H1 (cell line): ENCODE results near the gene AFF2. TPM values are rescaled to one million over a fixed set of nuclear protein-coding genes. Genes with fewer than 3 reads are reported as not detected.

Source experiments
- CTCF ChIA-PET: fragments of 300-600 bp; sonication (Branson Sonifier 250); formaldehyde crosslinking; loops from one replicate; lab custom pipeline; 2021; ENCODE audit not compliant: partially characterized antibody; lab: Charles Lee
- POLR2A ChIA-PET: fragments of 300-600 bp; sonication (Branson Sonifier 250); formaldehyde crosslinking; loops from one replicate; lab custom pipeline; 2021; ENCODE audit warnings: inconsistent platforms; ENCODE audit not compliant: partially characterized antibody; lab: Charles Lee
- DNase-seq, 2 experiments: peaks; one replicate each; pipeline versions ENCODE4 v3.0.0 to v3.0.0-alpha.2; 2010 to 2022; ENCODE audit warnings: low spot score in 2 of 2, low read depth in 1 of 2, mixed read lengths in 1 of 2
- FAIRE-seq: peaks from 2 replicates; lab custom pipeline; 2011; peaks lifted over from hg19 to GRCh38; lab: Jason Lieb, UNC
- H2AFZ ChIP-seq: 2 replicates; pipeline ENCODE4 v1.8.1; 2012; ENCODE audit warnings: low read length, inconsistent platforms
- H2AK5ac ChIP-seq: 2 replicates; pipeline ENCODE4 v1.6.1; 2013; ENCODE audit warnings: low read depth, low read length
- H2BK120ac ChIP-seq: replicated peaks from 2 replicates; pipeline ENCODE3; 2013; ENCODE audit warnings: low read depth, low read length, inconsistent platforms
- H2BK12ac ChIP-seq: 2 replicates; pipeline ENCODE4 v1.6.1; 2013; ENCODE audit warnings: low read depth, low read length
- H2BK15ac ChIP-seq: 2 replicates; pipeline ENCODE4 v1.6.1; 2013; ENCODE audit warnings: low read length
- H2BK20ac ChIP-seq: 2 replicates; pipeline ENCODE4 v1.6.1; 2013; ENCODE audit warnings: low read length
- H2BK5ac ChIP-seq: 2 replicates; pipeline ENCODE4 v1.6.1; 2013; ENCODE audit warnings: low read depth, low read length
- H3K14ac ChIP-seq: 2 replicates; pipeline ENCODE4 v1.6.1; 2013; ENCODE audit warnings: inconsistent platforms; ENCODE audit not compliant: insufficient read length
- H3K18ac ChIP-seq: 2 replicates; pipeline ENCODE4 v1.6.1; 2013; ENCODE audit warnings: low read length; ENCODE audit errors: extremely low read depth
- H3K23ac ChIP-seq: 2 replicates; pipeline ENCODE4 v1.6.1; 2013; ENCODE audit warnings: inconsistent platforms; ENCODE audit not compliant: insufficient read length
- H3K23me2 ChIP-seq: 2 replicates; pipeline ENCODE4 v1.6.1; 2013; ENCODE audit warnings: low read depth, low read length
- H3K27ac ChIP-seq: 2 replicates; pipeline ENCODE4 v1.6.1; 2011; ENCODE audit warnings: low read depth, low read length, inconsistent platforms
- H3K27me3 ChIP-seq, 4 experiments: replicated peaks in 1 of 4; 1 replicate in 1 of 4; 2 replicates in 3 of 4; pipeline versions ENCODE4 v1.6.1 to v1.8.1; 2011 to 2013; ENCODE audit warnings: low read length in 3 of 4, mild to moderate bottlenecking in 3 of 4, inconsistent platforms in 2 of 4, mixed read lengths in 2 of 4, moderate library complexity in 1 of 4; ENCODE audit not compliant: control insufficient read depth in 3 of 4, insufficient read depth in 3 of 4; ENCODE audit errors: extremely low read depth in 1 of 4
- H3K36me3 ChIP-seq, 4 experiments: 2 replicates each; pipeline versions ENCODE4 v1.6.1 to v1.8.1; 2011 to 2013; ENCODE audit warnings: mild to moderate bottlenecking in 4 of 4, low read length in 3 of 4, moderate library complexity in 2 of 4, control low read depth in 1 of 4, inconsistent platforms in 1 of 4; ENCODE audit not compliant: insufficient read depth in 4 of 4, control insufficient read depth in 2 of 4
- H3K4ac ChIP-seq: replicated peaks from 2 replicates; pipeline ENCODE3; 2013; ENCODE audit warnings: low read length, low read depth, mixed read lengths, inconsistent platforms; ENCODE audit not compliant: insufficient read length
- H3K4me1 ChIP-seq, 4 experiments: replicated peaks in 1 of 4; 1 replicate in 1 of 4; 2 replicates in 3 of 4; pipeline versions ENCODE4 v1.6.1 to v1.8.1; 2011 to 2013; ENCODE audit warnings: low read length in 3 of 4, inconsistent platforms in 2 of 4, mixed read lengths in 1 of 4; ENCODE audit not compliant: insufficient read depth in 4 of 4, control insufficient read depth in 3 of 4
- H3K4me2 ChIP-seq, 2 experiments: 2 replicates each; pipeline versions ENCODE4 v1.6.1 to v1.8.1; 2011 to 2013; ENCODE audit warnings: low read depth in 2 of 2, low read length in 2 of 2, control low read depth in 1 of 2, inconsistent platforms in 1 of 2, mild to moderate bottlenecking in 1 of 2; ENCODE audit not compliant: insufficient read depth in 1 of 2
- H3K4me3 ChIP-seq, 4 experiments: fragments of 200-600, 300-600 bp in 1 of 4; sonication (generic), shearing (Covaris generic), sonication (Bioruptor Twin) in 1 of 4; 2 replicates each; pipeline versions ENCODE4 v1.5.1 to v1.8.1; 2011 to 2016; ENCODE audit warnings: low read length in 4 of 4, low read depth in 3 of 4, control low read depth in 2 of 4, inconsistent platforms in 2 of 4, mild to moderate bottlenecking in 2 of 4, mixed read lengths in 1 of 4, moderate library complexity in 1 of 4; ENCODE audit not compliant: insufficient read depth in 2 of 4; ENCODE audit errors: extremely low read depth in 1 of 4
- H3K56ac ChIP-seq: replicated peaks from 2 replicates; pipeline ENCODE3; 2013; ENCODE audit warnings: low read depth, mild to moderate bottlenecking, mixed read lengths, low read length, inconsistent platforms; ENCODE audit not compliant: insufficient read length
- H3K79me1 ChIP-seq: 2 replicates; pipeline ENCODE4 v1.6.1; 2013; ENCODE audit warnings: low read depth, low read length, control low read depth
- H3K79me2 ChIP-seq, 2 experiments: 2 replicates each; pipeline versions ENCODE4 v1.6.1 to v1.8.1; 2012 to 2013; ENCODE audit warnings: low read length in 2 of 2, mild to moderate bottlenecking in 2 of 2, inconsistent platforms in 1 of 2; ENCODE audit not compliant: insufficient read depth in 2 of 2, control insufficient read depth in 1 of 2
- H3K9ac ChIP-seq, 4 experiments: replicated peaks in 1 of 4; 1 replicate in 1 of 4; 2 replicates in 3 of 4; pipeline versions ENCODE4 v1.6.1 to v1.8.1; 2011 to 2013; ENCODE audit warnings: low read depth in 3 of 4, low read length in 3 of 4, control low read depth in 2 of 4, mild to moderate bottlenecking in 2 of 4, moderate library complexity in 2 of 4, inconsistent platforms in 1 of 4; ENCODE audit errors: extremely low read depth in 1 of 4
- H3K9me3 ChIP-seq, 2 experiments: 2 replicates each; pipeline versions ENCODE4 v1.6.1 to v1.8.1; 2012 to 2013; ENCODE audit warnings: mild to moderate bottlenecking in 2 of 2, moderate library complexity in 2 of 2, control low read depth in 1 of 2, inconsistent platforms in 1 of 2, low read depth in 1 of 2, low read length in 1 of 2, mixed read lengths in 1 of 2; ENCODE audit not compliant: insufficient read depth in 2 of 2
- H4K20me1 ChIP-seq, 2 experiments: replicated peaks in 1 of 2; 2 replicates each; pipeline versions ENCODE3 to v1.8.1; 2011 to 2013; ENCODE audit warnings: inconsistent platforms in 2 of 2, low read length in 2 of 2, mild to moderate bottlenecking in 1 of 2; ENCODE audit not compliant: insufficient read depth in 2 of 2, control insufficient read depth in 1 of 2
- H4K5ac ChIP-seq: 2 replicates; pipeline ENCODE4 v1.6.1; 2013; ENCODE audit warnings: low read length, low read depth, mixed read lengths, inconsistent platforms; ENCODE audit not compliant: insufficient read length
- H4K8ac ChIP-seq: 2 replicates; pipeline ENCODE4 v1.8.0; 2013; ENCODE audit warnings: mild to moderate bottlenecking, moderate library complexity, low read length, inconsistent platforms; ENCODE audit not compliant: insufficient read depth; ENCODE audit errors: extremely low read depth
- H4K91ac ChIP-seq: replicated peaks from 2 replicates; pipeline ENCODE3; 2013; ENCODE audit warnings: low read length, mixed read lengths, inconsistent platforms; ENCODE audit not compliant: insufficient read length
- BCL11A ChIP-seq, 2 experiments: IDR thresholded peaks; one replicate each; pipeline ENCODE4 v1.6.1; 2011; ENCODE audit warnings: low read depth in 2 of 2, low read length in 2 of 2, mild to moderate bottlenecking in 2 of 2
- EGR1 ChIP-seq: IDR thresholded peaks from 2 replicates; pipeline ENCODE4 v1.6.1; 2011; ENCODE audit warnings: low read depth, low read length, borderline replicate concordance
- FOSL1 ChIP-seq: IDR thresholded peaks from 2 replicates; pipeline ENCODE4 v1.6.1; 2011; ENCODE audit warnings: mild to moderate bottlenecking, low read depth, low read length, moderate library complexity; ENCODE audit not compliant: insufficient read depth
- GTF2F1 ChIP-seq: IDR thresholded peaks from 2 replicates; pipeline ENCODE4 v1.6.1; 2012; ENCODE audit warnings: low read depth, low read length, improper control_type of control experiment, borderline replicate concordance
- NANOG ChIP-seq: IDR thresholded peaks from 2 replicates; pipeline ENCODE4 v1.6.1; 2011; ENCODE audit warnings: low read length, low read depth, mild to moderate bottlenecking, inconsistent platforms; ENCODE audit not compliant: insufficient read depth, poor library complexity, severe bottlenecking
- SIN3A ChIP-seq, 2 experiments: IDR thresholded peaks in 1 of 2; conservative IDR thresholded peaks in 1 of 2; 2 replicates each; pipeline ENCODE4 v1.6.1; 2011 to 2012; ENCODE audit warnings: low read length in 2 of 2, improper control_type of control experiment in 1 of 2, low read depth in 1 of 2, mild to moderate bottlenecking in 1 of 2
- YY1 ChIP-seq: IDR thresholded peaks from 2 replicates; pipeline ENCODE4 v1.6.1; 2011; ENCODE audit warnings: low read depth, mild to moderate bottlenecking, low read length
- WGBS, 2 experiments: shearing (Covaris generic) in 1 of 2; methylation state at CpG; one replicate each; pipeline versions ENCODE4 v1.1.6 to v1.1.7; 2013 to 2015; ENCODE audit warnings: low lambda C conversion rate in 2 of 2, mixed read lengths in 2 of 2, inconsistent platforms in 1 of 2, low coverage in 1 of 2, missing lambda C conversion rate in 1 of 2; ENCODE audit not compliant: insufficient replicate concordance in 2 of 2, insufficient coverage in 1 of 2, insufficient read length in 1 of 2; ENCODE audit errors: extremely low coverage in 1 of 2, missing lambda C conversion rate in 1 of 2; 5-methylcytosine and 5-hydroxymethylcytosine counted together
- polyA plus RNA-seq, 7 experiments: library from polyadenylated mRNA; depleted of rRNA in 3 of 7; stranded (reverse) in 5 of 7; unstranded in 2 of 7; fragments of >200 nt in 5 of 7; fragments of 200-250 nt in 2 of 7; gene quantifications; 1 replicate in 5 of 7; 2 replicates in 1 of 7; 4 replicates in 1 of 7; pipeline versions ENCODE4 v1.2.1 to v1.2.3, GENCODE V29; 2011 to 2013; ENCODE audit warnings: missing spikeins in 2 of 7, mixed read lengths in 2 of 7
- total RNA-seq: library from RNA; stranded (reverse); fragmentation: NEBNext Ultra II Directional; extraction: Animal tissue kit (Norgen Biotek cat#: 25700); gene quantifications from 2 replicates; pipeline ENCODE4 v1.2.1, GENCODE V29; 2021
- TF ChIP-seq, protein P1 (sequence below): IDR thresholded peaks from 2 replicates; pipeline ENCODE4 v1.6.1; 2012; ENCODE audit warnings: low read length, inconsistent platforms
- TF ChIP-seq, protein P2 (sequence below): IDR thresholded peaks from 2 replicates; pipeline ENCODE4 v1.6.1; 2011; ENCODE audit warnings: low read length, improper control_type of control experiment

Gene AFF2
- total and polyA plus RNA-seq, 2 of the 8 experiments (the other 6 are each of a cell fraction or from before 2014, with no cell fraction given) = 2.0 to 7.3 TPM

DNA sequence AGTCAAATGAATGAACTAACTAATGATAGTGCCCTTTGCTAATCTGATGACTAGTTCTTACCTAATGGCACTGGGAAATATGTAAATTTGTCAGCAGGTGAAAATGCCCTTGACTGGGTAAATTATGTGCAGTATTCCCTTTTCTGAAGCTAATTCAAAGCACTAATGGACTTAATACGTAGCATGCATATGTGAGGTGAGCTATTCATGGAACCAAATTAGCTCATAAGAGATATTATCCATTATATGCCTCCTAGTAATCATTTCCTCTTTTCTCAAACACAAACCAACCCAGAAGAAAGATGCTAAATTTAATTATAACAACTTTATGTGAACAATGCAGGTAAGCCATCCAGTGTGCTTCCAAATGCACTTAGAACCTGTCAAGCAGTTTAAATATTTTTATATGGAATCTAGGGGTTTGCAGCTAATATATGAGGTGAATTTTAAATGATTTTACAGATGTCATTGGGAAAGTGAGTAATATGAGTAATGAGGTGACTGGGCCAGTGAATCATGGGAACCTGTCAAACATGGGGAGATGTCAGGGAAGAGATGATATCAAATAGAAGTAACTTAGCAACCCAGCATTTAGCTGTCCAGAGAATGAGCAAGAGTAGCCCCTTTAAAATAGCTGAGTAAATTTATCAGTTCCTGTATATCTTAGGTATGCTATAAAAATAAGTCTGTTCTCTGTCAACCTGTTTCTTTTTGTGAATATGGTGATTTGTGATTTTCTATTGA is 315.0 kb downstream of the AFF2 start:
- no peak overlapping the region for H2AK5ac ChIP-seq
- WGBS, 2 experiments = 90% methylated on average over 1 of the region's 1 CpG; no CpG with 5 or more reads in 1 of the 2 experiments
- no peak overlapping the region for H3K56ac ChIP-seq
- no peak overlapping the region for H3K27ac ChIP-seq
- H3K79me2 ChIP-seq = no peaks in the 10 kb centered on the region
- no peaks in the 10 kb centered on the region for H3K36me3 ChIP-seq
- no peak overlapping the region for H4K8ac ChIP-seq
- H2BK20ac ChIP-seq = no peak overlapping the region
- H3K23ac ChIP-seq = no peak overlapping the region
- CTCF ChIA-PET = no interaction called here
- H2BK120ac ChIP-seq = no peak overlapping the region
- POLR2A ChIA-PET = no interaction called here
- DNase-seq (no peak), FAIRE-seq (no peak)
- H3K9ac ChIP-seq = no peak overlapping the region
- no peak overlapping the region for H3K4me2 ChIP-seq
- no peaks in the 10 kb centered on the region for H3K4me1 ChIP-seq
- H2BK5ac ChIP-seq = no peak overlapping the region
- no peak overlapping the region for H2BK15ac ChIP-seq
- H4K20me1 ChIP-seq = no peaks in the 10 kb centered on the region
- no peak for TF ChIP-seq SIN3A (conservative IDR thresholded peaks at IDR 0.05 in 1 of 2, IDR thresholded peaks at IDR 0.05 in 1 of 2; ENCODE audit: low read depth in 1 of 2, low read length in 2 of 2)
- no peak for TF ChIP-seq YY1
- no peak for TF ChIP-seq GTF2F1
- no peak for TF ChIP-seq NANOG
- TF ChIP-seq, protein P1, sequence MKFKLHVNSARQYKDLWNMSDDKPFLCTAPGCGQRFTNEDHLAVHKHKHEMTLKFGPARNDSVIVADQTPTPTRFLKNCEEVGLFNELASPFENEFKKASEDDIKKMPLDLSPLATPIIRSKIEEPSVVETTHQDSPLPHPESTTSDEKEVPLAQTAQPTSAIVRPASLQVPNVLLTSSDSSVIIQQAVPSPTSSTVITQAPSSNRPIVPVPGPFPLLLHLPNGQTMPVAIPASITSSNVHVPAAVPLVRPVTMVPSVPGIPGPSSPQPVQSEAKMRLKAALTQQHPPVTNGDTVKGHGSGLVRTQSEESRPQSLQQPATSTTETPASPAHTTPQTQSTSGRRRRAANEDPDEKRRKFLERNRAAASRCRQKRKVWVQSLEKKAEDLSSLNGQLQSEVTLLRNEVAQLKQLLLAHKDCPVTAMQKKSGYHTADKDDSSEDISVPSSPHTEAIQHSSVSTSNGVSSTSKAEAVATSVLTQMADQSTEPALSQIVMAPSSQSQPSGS = no peak
- TF ChIP-seq, protein P2, sequence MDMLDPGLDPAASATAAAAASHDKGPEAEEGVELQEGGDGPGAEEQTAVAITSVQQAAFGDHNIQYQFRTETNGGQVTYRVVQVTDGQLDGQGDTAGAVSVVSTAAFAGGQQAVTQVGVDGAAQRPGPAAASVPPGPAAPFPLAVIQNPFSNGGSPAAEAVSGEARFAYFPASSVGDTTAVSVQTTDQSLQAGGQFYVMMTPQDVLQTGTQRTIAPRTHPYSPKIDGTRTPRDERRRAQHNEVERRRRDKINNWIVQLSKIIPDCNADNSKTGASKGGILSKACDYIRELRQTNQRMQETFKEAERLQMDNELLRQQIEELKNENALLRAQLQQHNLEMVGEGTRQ = no peak
- TF ChIP-seq EGR1 = no peak
- no peak for TF ChIP-seq BCL11A (IDR thresholded peaks at IDR 0.05; ENCODE audit: low read depth in 2 of 2, low read length in 2 of 2)
- no peak for TF ChIP-seq FOSL1
- H3K18ac ChIP-seq = no peak overlapping the region
- H3K14ac ChIP-seq = no peak overlapping the region
- H3K27me3 ChIP-seq = no peaks in the 10 kb centered on the region
- H4K91ac ChIP-seq = no peak overlapping the region
- no peak overlapping the region for H3K4me3 ChIP-seq
- H2AFZ ChIP-seq = no peak overlapping the region
- no peak overlapping the region for H2BK12ac ChIP-seq
- no peaks in the 10 kb centered on the region for H3K23me2 ChIP-seq
- H3K4ac ChIP-seq = no peak overlapping the region
- no peak overlapping the region for H4K5ac ChIP-seq
- no peaks in the 10 kb centered on the region for H3K79me1 ChIP-seq
- H3K9me3 ChIP-seq = no peaks in the 10 kb centered on the region
